HG03342 (cell line): Measurements from ENCODE around the gene YBX1.

Source experiments
- ATAC-seq: cut with Tn5 transposase; IDR thresholded peaks from one replicate; pipeline ENCODE4 v1.9.1; 2021; ENCODE audit warnings: mild to moderate bottlenecking, moderate library complexity; ENCODE audit not compliant: unreplicated experiment

Gene YBX1

GRCh38 chr1:42733415-42734200 lies 51.4 kb downstream of the YBX1 start:
- ATAC-seq = no peak

GRCh38 chr1:42734201-42735035 lies 52.2 kb downstream of the YBX1 start:
- ATAC-seq = no peak

DNA sequence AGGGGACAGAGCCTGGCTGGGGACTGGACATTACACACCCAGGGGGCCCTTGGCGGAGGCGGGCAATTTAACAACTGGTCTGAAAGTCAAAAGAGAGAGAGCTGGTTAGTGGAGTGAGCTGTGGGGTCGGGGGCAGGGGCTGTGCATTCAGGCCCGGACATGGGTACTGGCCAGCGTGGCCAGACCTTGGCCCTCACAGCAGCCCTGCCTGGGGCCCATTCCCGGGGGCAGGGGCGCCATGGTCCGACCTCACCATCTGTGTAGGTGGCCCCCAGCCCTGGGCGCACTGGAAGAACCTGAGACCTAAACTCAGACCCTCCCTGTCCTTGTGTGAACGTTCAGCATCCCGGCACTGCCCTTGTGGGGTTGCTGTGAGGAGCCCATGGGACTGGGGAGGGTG lies 52.8 kb downstream of the YBX1 start:
- no peak for ATAC-seq

DNA sequence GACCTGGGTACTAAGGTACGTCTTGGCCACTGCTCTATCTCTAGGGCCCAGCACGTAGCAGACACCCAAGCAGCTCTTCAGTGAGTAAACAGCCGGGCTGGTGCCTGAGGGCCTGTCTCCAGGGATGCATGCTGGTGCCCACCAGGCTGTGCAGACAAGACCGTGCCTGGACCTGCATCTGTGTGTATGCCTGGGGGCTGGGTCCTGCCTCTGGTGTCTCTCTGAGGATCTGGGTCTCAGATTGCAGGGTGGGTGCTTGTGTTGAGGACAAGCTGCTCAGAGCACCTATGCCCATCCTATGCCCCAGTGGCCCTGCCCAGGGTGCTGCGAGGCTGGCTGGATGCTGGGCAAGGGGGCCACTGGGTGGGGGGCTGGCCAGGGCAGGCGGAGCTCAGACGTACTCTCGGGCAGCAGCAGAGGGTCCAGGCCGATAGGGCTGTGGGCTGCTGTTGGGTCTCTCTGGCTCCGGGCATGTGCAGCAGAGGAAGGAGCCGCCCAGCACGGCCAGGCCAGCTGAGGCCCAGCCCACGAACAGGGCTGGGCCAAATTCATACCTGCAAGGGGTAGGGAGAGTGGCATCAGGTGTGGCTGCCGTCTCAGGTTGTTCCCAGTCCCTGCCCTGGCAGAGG lies 53.4 kb downstream of the YBX1 start:
- ATAC-seq = no peak

DNA sequence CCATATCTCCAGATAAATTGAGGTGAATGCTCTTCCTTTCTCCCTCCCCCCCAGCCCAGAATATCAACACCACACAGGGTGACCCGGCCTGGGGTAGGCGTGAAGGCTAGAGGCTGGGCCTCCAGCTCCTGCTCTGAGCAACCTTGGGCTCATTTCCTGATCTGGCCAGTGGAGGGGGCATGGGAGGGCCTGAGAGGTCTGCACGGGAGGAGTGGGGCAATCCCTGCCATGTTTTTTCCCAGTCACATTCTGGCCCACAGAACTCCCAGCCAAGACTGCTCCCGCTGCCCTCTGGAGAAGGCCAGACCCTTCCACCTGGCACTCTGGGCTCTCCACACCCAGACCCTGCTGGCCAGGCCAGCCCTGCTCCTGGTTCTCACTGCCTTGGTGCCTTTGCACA lies 53.9 kb downstream of the YBX1 start:
- no peak for ATAC-seq

DNA sequence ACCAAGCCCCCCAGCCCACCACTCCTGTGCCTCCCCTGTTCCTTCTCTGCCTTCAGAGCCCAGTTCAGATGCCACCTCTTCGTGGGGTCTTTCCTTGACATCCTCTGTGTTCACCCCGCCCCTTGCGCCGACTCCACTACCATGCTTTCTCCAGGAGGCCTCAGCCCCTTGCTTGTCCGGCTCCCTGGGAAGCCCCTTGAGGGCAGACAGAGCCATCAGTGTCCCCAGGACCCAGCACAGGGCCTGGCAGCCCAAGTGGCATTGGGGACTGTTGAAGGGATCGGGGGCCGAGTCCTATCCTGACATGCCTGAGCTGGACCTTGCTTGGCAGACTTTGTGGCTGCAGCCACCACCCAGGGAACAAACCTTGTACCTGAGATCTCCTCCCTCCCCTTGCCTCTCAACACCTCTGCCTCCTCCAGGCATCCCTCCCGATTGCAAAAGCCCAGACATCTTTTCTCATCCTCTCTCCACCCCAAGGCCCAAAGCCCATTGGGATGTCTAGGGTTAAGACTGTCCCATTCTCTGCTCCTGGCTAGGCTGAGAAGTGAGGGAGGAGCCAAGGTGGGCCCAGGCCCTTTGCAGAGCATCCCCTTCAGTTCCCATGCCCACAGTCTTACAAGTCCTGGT lies 54.5 kb downstream of the YBX1 start:
- no peak for ATAC-seq

GRCh38 chr1:42737257-42737656 lies 55.0 kb downstream of the YBX1 start:
- ATAC-seq = no peak

DNA sequence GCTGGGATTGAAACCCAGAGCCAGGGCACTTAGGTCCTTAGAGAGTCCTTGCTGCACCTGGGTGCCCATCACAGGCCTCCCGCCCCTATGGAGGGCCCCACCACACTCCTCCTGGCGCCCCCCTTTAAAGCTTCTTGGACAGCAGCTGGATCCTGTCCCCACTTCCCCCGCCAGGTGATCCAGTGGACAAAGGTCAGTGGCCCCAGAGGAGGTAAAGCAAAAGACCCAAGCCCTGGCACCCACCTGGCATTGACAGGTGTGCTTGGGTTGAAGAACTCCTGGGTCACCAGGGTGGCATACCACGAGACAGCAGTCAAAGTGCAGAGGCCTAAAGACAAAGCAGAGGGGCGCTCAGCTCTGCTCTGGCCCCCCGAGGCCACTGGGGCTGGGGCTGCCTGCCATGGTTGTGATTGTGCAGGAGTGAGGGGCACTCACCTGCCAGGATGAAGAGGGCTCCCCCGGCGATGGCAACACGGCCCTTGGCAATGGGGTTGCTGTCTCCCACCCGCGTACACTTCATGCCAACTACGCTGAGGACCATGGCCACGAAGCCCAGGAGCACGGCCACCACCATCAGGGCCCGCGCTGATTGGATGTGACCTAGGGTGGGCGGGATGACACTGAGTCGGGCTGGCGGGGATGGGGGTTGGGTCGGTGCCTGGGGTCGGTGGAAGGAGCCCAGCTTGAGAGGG lies 55.9 kb downstream of the YBX1 start:
- no peak for ATAC-seq

GRCh38 chr1:42738678-42739226 lies 56.5 kb downstream of the YBX1 start:
- ATAC-seq = no peak

DNA sequence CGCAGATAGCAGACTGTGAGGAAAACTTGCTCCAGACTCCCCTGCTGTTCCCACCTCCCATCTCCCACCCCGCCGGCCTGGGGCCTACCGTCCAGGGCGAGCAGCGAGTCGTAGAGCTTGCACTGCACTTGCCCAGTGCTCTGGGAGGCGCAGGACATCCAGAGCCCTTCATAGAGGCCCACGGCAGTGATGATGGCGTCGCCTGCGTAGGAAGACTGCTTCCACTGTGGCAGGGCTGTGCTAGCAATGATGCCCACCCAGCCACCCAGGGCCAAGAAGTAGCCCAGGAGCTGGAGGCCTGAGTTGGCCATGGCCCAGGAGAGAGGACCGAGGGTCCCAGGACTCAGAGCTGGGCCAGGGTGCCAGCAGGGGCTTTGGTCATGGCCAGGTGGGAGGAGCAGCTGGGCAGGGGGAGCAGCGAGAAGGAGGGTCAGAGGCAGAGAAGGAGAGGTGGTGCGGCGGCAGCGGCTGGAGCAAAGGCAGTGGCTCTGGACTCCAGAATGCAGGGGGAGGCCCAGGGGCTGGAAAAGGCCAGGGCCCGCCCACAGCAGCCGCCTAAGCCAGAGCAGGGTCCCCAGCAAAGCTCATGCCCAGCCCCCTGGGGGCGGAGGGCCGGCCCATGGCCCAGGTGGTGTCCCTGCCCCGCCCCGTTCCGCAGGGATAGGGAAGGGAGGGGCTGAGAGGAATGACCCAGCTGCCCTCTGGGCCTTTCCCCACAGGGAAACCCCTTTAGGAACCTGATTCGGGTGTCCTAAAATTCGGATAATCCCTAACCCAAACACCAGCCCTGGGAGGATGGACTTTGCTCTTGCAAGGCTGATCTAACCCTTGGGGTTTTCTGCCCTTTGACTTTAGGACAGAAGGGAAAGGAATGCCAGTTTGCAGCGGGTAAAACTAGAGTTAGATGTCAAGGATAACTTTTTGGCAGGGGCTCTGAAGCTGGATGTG lies 57.8 kb downstream of the YBX1 start, which contains the start of gene CLDN19:
Gene CLDN19, minus strand, starts transcription at position 484 of the 948 bp plus-strand sequence. Its CDS starts 173 bp downstream, at position 311.
- no peak for ATAC-seq

- no peak for ATAC-seq
Observed at GRCh38 chr1:42740851-42741580, 58.8 kb downstream of the YBX1 start.

DNA sequence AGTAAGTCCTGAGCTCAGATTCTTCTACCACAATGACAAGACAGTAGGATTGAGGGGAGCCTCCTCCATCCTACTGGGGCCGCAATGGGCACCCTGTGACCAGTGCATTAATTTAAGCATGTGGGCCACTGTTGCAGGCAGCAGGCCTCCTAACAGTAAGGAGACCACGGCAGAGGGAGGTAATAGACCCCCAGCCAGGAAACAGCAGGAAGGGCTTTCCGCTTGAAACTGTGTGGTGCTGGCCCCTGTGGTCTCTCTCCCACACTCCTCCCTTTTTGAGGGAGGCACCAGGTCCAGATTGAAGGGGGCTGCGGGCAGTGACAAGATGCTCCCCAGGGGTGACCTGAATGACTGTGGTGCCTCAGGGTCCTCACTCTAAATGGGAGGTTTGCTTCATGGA lies 59.5 kb downstream of the YBX1 start:
- no peak for ATAC-seq

DNA sequence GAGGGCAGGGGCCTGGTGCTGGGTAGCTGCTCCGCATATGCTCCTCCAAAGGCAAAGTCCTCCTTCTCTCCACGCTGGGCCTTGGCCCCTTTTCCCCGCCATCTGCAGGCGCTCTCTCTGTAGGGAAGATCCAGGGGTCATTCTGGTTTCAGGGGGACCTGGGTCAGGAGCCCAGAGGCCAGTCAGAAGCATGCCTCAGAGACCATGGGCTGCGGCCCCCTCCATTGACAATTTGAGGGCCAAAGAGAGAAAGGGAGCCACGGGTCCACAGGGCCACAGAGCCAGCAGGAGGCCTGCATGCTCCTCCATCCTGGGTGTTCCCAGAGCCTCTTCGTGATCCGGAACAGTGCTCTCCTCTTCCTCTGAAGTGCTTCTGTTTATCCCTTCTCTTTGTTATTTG lies 59.9 kb downstream of the YBX1 start:
- no peak for ATAC-seq

- ATAC-seq = no peak
Observed at GRCh38 chr1:42742617-42743316, 60.5 kb downstream of the YBX1 start.

DNA sequence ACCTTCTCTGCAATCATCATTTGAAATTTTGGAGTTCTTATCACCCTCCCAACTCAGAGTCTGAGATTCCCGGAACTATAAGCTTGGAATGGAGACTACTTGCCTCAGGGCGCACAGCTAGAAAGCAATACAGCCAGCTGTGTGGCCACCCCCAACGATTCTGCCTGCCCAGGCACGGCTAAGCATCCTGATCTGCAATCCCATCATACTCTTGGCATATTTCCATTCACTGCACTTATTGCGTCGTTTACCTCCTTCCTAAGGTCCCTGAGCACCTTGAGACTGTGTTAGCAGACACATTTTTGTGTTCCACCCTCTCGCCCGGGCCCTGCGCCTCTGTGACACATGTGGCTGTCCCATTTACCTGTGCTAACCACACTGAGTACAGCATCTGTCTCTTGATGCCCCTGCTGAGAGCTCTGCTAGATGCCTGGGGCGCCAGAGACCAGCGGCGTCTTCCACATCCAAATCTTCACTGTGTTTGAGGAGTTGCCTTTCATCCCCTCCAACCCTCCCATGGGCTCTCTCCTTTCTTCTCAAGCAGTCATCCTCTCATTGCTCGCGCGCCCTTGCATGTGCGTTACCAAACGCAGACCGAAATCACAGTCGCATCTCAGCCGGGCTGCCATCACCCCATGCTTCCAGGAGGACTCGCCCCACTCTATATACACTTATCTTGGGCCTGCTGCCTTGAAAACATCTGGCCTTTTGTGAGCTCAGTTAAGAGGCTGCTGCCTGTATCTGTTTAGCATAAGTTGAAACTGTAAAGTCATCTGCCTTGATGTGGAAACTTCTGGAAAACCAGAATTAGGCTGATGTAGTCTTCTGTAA lies 61.3 kb downstream of the YBX1 start:
- no peak for ATAC-seq

DNA sequence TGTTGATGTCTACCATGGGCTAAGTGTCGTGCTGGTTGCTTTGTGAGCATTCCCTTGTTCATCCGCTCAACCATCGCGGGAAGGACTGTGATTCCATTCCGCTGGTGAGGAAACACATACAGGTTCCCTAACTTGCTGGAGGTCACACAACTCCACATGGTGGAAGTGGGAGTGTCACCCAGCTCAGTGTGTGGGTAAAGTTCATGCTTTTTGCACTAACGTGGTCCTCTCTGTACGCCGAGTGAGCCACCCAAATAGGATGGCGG lies 61.9 kb downstream of the YBX1 start:
- ATAC-seq = no peak

GRCh38 chr1:42745851-42746250 lies 63.6 kb downstream of the YBX1 start:
- no peak for ATAC-seq
